ENCODE data around the gene NUMB. TPM values are rescaled to one million over a fixed set of nuclear protein-coding genes. Genes with fewer than 3 reads are reported as not detected.

Gene NUMB
- total and polyA plus RNA-seq, 9 donors, result 32.9 to 78.2 (median 67.6) TPM

GRCh38 chr14:73500360-73500759 is 42.0 kb upstream of the NUMB start:
- Histone ChIP-seq H3K4me1 (ENCODE audit: insufficient read depth) (no peaks in the 10 kb centered on the region), H3K36me3 (no peaks in the 10 kb centered on the region)

GRCh38 chr14:73494593-73494992 is 36.2 kb upstream of the NUMB start:
- Histone ChIP-seq H3K4me1 (ENCODE audit: insufficient read depth) (peaks cover 7% of the 10 kb centered on the region), H3K27me3 (no peaks in the 10 kb centered on the region), H3K36me3 (no peaks in the 10 kb centered on the region), H3K9me3 (no peaks in the 10 kb centered on the region), H3K4me3 (no peak overlapping the region), H3K27ac (no peak overlapping the region)
- DNase-seq, result no peak
- WGBS, 3 donors, result 96 to 100% (median 100%) methylated on average over 2 of the region's 2 CpGs
- intact Hi-C loops (cut with DNase I), result no loop called here
- TF ChIP-seq CTCF (IDR thresholded peaks at IDR 0.05) (no peak), EP300 (IDR thresholded peaks at IDR 0.05) (no peak), POLR2A (IDR thresholded peaks at IDR 0.05) (no peak)

More at GRCh38 chr14:73500360-73500759, 42.0 kb upstream of the NUMB start:
- Histone ChIP-seq H3K27me3 (no peaks in the 10 kb centered on the region), H3K27ac (no peak overlapping the region), H3K9me3 (no peaks in the 10 kb centered on the region), H3K4me3 (no peak overlapping the region)
- DNase-seq, result no peak
- WGBS, 3 donors, result 92 to 95% (median 93%) methylated on average over 6 of the region's 6 CpGs
- intact Hi-C loops (cut with DNase I), result no loop called here
- no peak for TF ChIP-seq POLR2A (IDR thresholded peaks at IDR 0.05)
- no peak for TF ChIP-seq CTCF (IDR thresholded peaks at IDR 0.05)
- TF ChIP-seq EP300 (IDR thresholded peaks at IDR 0.05), result no peak

GRCh38 chr14:73492670-73493069 is 34.3 kb upstream of the NUMB start:
- intact Hi-C loops (cut with DNase I), result no loop called here
- no peak overlapping the region for H3K27ac ChIP-seq
- H3K27me3 ChIP-seq, result no peaks in the 10 kb centered on the region
- H3K9me3 ChIP-seq, result no peaks in the 10 kb centered on the region
- 59 to 71% (median 70%) methylated on average over 5 of the region's 5 CpGs for WGBS, 3 donors
- DNase-seq, result no peak
- peaks cover 7% of the 10 kb centered on the region for H3K4me1 ChIP-seq (ENCODE audit: insufficient read depth)
- H3K4me3 ChIP-seq, result no peak overlapping the region
- no peak for TF ChIP-seq POLR2A (IDR thresholded peaks at IDR 0.05)
- H3K36me3 ChIP-seq, result no peaks in the 10 kb centered on the region

- Histone ChIP-seq H3K9me3 (no peaks in the 10 kb centered on the region), H3K27me3 (no peaks in the 10 kb centered on the region), H3K27ac (peak overlapping the region in 1 of 2 donors; percentile 86), H3K4me3 (peak overlapping the region; percentile 74), H3K4me1 (ENCODE audit: insufficient read depth) (peaks cover 7% of the 10 kb centered on the region), H3K36me3 (no peaks in the 10 kb centered on the region)
- intact Hi-C loops (cut with DNase I), result no loop called here
- DNase-seq, result peak in 1 of 5 donors; percentile 33
- WGBS, 3 donors, result 61 to 73% (median 66%) methylated on average over 24 of the region's 24 CpGs
- TF ChIP-seq CTCF (IDR thresholded peaks at IDR 0.05) (no peak), POLR2A (IDR thresholded peaks at IDR 0.05) (no peak), EP300 (IDR thresholded peaks at IDR 0.05) (no peak)
Observed at GRCh38 chr14:73492043-73492552, 33.8 kb upstream of the NUMB start.

GRCh38 chr14:73491256-73492042 is 33.1 kb upstream of the NUMB start:
- peaks cover 7% of the 10 kb centered on the region for H3K4me1 ChIP-seq (ENCODE audit: insufficient read depth)
- H3K27me3 ChIP-seq, result no peaks in the 10 kb centered on the region
- intact Hi-C loops (cut with DNase I), result no loop called here
- TF ChIP-seq POLR2A (IDR thresholded peaks at IDR 0.05), result no peak
- TF ChIP-seq CTCF (IDR thresholded peaks at IDR 0.05), result no peak
- TF ChIP-seq EP300 (IDR thresholded peaks at IDR 0.05), result no peak
- DNase-seq, result peak; percentile 47 to 70 (median 53)
- 2 to 3% (median 3%) methylated on average over 30 to 94 of the region's 94 CpGs for WGBS, 3 donors
- H3K27ac ChIP-seq, result peak overlapping the region; percentile 37 to 86
- H3K36me3 ChIP-seq, result no peaks in the 10 kb centered on the region
- H3K4me3 ChIP-seq, result peak overlapping the region; percentile 74
- no peaks in the 10 kb centered on the region for H3K9me3 ChIP-seq
